G401 (cell line): Measurements from ENCODE around the gene DDAH2. TPM values are rescaled to one million over a fixed set of nuclear protein-coding genes. Genes with fewer than 3 reads are reported as not detected.

Experiments
- DNase-seq: peaks from one replicate; pipeline ENCODE4 v3.0.0-alpha.2; 2015; ENCODE audit warnings: low spot score
- in situ Hi-C: cut with HindIII; loops from 2 replicates; pipeline ENCODE4 v1.10.0; 2016; ENCODE audit warnings: low sequenced_read_pairs, mixed read lengths
- total RNA-seq: library from RNA; depleted of rRNA; stranded (reverse); fragments of >200 nt; shearing (Covaris generic); gene quantifications from 2 replicates; pipeline ENCODE4 v1.2.3, GENCODE V29; 2014

DDAH2 gene
- total RNA-seq, 1 experiment from 2014 or later = 183 TPM

DNA sequence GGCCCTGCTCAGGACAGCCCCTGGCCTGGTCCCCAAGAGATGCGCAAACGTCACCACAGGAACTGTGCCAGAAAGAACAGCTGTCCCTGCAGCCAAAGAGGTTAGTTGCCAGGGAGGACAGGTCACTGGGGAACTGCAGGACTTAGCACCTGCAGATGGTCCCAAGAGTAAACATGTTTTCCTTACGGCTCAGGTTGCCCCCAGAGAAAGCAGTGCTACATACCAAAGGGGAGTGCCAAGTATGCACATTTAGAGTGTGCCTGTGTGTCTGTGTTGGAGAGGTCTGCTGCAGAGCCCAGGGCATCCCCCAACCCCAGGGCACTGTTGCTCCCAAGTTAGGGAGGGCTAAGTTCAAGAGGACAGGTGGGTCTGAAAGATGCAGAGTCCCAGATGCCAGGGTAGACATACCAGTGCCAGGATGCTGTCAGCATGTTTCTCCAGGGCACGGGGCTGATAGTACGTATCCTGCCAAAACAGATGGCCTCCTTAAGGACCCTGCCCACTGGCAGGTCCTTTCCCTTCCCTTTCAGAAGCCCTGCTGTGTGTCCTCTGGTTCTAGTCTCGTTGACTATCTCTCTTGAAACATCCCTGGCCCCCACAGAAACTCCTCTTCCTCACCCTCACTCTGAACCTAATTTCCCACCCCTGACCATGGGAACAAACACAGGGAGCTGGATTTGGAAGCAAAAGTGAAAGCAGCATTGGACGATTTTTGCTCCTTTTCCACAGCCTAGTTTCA, 27.3 kb downstream of the DDAH2 start:
- in situ Hi-C loops = no loop called here

DNA sequence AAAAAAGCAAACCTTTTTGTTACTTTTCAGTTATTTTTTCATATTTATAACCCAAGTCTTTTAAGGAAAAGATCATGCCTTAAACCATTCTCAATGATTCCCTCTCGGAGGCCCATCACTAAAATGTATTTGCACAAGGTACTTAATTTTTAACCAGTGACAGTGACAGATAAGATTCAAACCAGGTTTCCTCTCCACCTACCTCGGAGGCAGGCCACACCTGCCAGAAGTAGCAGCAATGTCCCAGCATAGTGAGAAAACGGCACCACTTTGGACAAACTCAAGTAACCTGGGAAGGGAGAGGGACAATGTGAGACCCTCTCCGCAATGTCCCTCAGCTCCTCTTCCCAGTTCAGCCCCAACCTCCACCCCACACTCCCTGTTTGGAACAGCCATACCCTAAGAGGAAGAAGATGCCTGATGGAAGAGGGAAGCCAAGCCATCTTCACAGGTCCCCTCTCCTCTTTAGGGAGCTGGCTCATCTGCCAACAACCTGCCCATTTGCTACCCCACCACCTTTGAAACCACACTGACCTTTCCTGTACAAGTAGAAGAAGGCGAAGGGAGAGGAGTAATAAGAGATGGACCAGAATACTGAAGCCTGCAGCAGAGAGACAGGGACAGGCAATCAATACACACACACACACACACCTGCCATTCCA, 28.2 kb downstream of the DDAH2 start:
- in situ Hi-C loops = no loop called here
- DNase-seq = no peak

More for the DNA sequence above, 27.3 kb downstream of the DDAH2 start:
- DNase-seq = peak; percentile 19

DNA sequence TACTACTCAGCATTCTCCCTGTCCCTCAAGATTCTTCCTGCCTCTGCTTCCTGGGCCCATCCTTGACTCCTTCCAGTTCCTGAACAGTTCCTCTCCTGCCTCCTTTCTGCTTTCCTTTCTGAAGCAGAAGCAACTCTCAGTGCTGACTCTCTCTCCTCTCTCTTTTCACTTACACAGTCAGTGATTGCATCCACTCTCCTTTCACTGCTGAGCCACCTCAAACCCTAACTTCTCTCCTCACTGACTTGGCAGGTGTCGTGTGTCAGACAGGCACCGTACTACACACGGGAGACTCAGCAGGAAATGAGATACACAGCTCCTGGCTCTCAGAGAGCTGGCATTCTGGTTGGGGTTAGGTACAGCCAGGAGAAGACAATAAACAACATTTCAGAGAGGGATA, 31.5 kb downstream of the DDAH2 start:
- in situ Hi-C loops = no loop called here
- no peak for DNase-seq

DNA sequence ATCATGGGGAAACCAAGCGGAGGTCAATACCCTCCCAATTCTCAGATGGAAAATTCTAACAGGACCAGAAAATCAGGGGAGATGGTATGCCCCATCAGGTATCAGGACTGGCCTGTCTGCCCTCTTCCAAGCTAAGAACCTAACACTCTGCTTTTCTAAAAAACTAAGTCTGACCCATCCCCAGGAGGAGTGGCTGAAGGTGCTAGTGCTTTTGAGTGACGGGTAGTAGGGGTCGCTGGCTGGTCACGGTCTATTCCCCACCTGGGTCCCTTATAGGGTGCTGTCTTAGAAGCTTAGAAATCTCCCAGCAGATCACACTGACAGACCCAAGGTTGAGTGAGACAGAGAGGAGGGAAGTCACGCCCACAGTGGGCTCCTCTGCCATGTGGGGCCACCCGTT, 35.6 kb downstream of the DDAH2 start:
- in situ Hi-C loops = no loop called here

DNA sequence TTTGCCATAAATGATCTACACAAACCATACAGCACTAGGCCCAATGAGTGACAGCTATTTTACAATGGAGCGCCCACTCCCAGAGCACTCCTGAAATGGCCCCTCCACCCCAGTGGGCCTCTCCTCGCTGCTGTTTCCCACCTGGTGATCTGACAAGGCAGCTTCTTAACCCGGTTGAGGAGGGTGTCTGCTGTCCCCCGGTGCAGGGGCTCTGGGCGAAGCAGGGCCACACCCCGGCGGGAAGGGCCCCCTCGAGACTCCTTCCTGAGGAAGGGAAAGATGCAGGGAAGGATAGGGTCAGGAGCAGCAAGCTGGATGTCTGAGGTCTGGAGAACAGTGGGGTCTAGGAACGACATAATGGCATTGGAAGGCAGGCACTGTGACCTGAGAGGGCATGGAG, 36.2 kb downstream of the DDAH2 start:
- in situ Hi-C loops = no loop called here
- DNase-seq = no peak

More for the DNA sequence above, 35.6 kb downstream of the DDAH2 start:
- DNase-seq = no peak

DNA sequence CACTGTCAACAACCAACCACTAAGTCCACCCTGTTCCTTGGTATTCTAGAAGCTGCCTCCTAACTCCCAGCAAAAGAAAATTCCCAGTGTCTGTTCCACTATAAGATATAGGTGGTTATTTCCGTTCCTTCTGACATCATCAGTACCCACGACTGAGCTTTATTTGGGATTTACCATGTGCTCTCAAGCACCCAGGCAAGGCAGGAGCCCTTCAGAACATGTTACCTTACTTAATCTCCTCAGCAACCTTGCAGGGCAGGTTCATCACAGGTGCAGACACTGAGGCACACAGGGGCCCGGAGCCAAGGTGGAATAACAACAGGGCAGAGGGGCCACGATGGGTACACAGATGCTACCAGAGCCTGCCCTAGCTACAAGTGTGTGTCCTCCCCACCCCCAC, 36.7 kb downstream of the DDAH2 start:
- in situ Hi-C loops = no loop called here
- no peak for DNase-seq

DNA sequence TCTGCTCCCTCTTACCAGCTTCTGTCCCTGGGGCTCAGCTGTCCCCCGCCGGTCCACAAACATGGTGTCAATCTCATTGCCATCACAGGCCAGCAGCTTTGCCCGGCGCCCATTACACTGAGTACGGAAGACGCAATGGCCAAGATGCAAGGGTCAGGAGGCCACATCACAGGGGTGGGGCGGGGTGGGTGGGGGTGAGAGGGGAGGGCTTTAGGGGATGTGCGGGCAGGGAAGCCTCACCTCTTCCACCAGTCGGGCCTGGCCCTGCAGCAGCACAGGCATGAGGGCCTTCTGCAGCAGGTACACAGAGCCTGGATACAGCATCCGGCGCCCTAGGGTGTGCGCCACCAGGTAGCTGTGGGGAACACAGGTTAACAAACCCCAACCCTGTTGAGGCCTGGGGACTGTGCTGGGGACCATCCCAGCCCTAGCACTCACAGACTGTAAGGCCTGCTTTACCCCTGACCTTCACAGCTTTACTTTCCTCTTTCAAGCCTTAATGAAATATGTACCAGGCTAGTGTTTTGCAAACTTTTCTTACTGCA, 37.5 kb downstream of the DDAH2 start:
- in situ Hi-C loops = no loop called here
- no peak for DNase-seq

DNA sequence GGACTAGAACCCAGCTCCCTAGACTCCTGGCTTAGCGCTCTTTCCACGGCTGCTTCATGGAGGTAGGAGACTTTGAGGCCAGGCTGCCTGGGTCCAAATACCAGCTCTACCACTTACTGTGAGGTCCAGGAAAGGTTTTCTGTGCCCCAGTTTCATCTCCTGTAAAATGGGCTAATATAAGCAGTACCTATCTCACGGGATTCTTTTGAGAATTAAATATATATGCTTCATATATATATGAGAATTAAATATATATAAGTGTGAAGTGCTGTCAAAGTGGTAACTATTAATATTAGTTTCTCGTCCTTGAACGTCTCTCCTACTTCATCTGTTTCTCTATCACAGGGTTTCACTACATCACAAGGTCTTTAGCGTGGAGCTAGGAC, 38.0 kb downstream of the DDAH2 start:
- no peak for DNase-seq
- in situ Hi-C loops = no loop called here

DNA sequence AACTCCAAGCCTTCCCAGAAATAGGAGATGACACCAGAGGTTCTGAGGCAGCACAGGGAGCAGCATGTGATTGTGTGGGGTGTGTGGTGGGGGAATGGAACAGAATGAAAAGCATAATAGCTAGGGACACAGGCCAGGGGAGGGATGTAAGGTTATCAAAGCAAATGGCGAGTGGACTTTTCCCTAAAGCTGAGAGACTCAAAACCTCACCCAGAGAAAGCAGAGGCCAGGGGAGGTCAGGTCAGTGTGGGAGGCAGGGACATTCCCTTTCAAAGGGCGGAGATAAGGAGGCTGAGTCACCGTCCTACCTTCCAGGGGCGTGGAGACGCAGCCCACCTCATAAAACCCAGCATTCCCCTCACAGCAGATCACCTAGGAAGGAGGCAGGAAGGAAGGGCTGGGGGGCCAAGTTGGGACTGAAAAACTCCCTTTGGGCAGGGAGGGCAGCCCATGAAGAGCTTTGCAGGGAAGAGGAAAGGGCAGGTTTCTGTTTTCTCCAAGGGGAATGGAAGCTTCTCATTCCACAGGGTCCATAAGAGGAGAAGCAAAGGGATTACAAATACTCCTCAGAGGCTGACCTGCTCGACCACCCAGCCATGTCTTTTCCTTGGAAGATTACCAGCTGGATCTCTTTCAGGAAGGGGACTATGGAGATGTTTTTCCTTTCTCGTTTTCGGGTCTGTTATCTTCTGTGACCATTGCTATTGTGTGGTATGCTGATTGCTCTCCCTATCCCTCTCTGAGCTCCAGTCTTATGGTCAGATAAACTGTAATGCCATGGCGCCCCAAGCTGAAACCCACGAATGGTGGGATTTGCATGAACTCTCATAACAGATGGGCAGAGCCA, 38.6 kb downstream of the DDAH2 start:
- in situ Hi-C loops = no loop called here
- DNase-seq = no peak

DNA sequence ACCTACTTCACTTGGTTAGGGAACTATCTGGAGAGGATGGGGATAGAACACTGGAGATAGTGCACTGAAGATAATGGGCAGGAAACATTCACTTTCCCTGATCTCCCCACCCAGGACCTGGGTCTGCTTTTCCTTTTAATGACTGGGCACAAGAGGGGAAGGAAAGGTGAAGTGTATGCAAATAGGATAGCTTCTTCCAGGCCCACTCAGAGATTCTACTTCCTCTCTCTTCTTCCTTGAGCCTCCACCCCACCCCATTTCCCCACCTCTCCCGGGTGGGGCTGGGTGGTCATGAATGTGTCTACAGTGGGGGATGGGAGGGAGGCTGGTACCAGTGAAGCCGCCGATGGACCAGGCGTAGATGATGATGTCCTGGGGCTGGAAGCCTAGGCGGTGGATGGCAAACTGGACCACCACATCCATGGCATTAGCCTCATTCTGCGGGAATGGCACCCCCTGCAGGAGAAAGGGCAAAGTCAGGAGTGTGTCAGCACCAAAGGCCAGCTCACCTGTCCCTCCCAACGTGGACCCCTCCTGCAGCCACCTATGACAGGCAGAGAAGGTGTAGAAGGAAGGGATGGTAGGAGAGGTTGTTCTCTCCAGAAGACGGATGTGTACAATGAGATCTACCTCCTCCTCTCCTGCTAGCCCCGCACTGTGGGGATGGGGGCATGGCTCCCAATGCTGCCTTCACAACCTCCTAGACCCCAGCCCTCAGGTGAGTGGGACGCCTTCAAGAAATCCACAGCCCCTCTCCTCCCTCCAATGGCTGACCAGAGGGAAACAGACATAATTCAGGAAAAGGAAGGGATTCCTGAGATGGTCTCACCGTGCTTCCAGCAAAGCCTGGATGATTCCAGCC, 39.6 kb downstream of the DDAH2 start:
- no peak for DNase-seq
- in situ Hi-C loops = no loop called here

DNA sequence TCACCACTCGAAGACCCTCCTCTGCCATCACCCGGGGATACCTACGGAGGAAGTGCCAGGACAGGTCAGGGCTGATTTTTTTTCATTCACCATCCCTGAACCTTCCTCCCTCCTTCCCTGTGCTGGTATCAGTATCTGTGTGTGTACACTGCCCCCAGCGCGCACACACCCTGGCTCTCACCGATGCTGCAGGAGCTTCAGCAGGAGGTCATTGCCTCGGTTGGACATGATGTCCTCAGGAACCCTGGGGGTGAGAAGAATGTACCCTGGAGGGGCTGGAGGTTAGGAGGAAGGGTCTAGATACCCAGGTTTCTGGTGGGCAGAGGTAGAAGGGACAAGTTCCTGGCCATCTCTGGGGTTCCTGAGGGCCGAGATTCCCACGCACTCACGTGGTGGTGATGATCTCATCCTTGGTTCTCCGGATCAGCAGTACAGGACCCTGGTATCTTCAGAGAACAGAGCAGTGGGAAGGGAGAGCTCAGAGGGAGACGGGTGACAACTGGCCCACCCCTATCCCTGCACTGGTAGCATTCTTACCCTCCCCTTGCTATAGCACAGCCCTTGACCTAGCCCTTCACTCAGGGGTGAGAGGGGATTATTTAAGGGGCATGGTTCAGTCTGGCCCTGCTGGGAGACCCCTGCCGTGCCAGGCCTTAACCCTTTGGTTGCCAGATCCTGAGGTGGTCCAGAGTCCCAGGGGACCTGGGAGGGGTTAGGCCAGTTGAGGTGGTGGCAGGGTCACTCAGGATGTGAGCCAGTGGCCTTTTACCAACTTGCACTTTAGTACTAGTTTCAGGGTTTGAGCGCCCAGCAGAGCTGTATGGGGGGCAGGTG, 41.0 kb downstream of the DDAH2 start:
- DNase-seq = no peak
- in situ Hi-C loops = no loop called here

DNA sequence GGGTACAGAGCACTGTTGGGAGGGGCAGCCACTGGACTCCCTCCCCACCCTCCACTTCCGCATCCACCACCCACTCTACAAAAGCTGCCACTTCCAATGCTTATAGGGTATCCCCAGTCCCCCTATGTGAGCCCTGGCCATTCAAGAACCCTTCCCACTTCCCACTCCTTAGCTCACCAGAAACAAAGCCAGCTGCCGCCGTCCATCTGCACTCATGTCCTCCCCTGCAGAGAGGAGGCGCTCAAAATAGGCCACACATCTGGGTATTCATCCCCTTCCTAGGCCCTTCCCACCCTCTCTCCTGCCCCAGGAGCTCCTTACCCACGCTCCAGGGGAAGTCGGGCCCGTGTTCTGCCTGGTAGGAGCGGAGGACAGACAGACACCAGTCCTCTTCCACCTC, 41.8 kb downstream of the DDAH2 start:
- in situ Hi-C loops = no loop called here
- no peak for DNase-seq

DNA sequence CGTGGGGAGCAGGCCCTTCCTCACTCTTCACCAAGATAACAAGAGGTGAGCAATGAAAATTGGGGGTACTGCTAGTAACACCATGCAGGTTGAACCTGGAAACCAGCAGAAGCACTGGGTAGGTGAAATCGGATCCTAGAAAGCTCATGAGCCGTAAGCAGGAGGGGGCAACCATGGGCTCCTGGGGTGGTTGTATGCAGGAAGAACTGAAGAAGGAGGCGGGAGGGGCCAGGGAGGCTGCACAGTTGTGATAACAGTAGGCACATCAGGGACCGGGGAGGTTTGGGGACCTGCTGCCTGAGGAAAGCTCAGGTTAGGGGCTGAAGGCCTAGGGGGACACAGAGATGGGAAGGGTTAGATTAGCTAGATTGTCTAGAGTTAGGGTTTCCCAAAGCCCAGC, 42.6 kb downstream of the DDAH2 start:
- no peak for DNase-seq
- in situ Hi-C loops = no loop called here

DNA sequence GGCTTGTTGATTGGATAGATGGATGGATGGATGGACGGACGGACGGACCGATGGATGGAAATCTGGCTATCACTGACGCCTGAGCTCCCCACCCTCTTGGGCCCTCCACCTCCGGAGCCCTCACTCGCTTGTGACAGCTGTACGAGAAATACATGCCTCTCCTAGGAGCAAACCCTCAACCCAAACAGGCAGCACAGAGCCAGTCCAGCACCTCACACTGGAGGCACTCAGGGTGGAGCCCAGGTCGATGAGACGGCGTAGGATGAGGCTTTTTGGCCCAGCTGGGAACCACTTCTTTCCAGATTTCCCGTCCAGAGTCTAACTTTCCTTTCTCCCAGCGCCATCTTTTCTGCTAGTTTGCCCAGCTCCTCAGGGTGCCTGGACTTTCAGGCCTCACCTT, 45.5 kb downstream of the DDAH2 start:
- no peak for DNase-seq
- in situ Hi-C loops = no loop called here

DNA sequence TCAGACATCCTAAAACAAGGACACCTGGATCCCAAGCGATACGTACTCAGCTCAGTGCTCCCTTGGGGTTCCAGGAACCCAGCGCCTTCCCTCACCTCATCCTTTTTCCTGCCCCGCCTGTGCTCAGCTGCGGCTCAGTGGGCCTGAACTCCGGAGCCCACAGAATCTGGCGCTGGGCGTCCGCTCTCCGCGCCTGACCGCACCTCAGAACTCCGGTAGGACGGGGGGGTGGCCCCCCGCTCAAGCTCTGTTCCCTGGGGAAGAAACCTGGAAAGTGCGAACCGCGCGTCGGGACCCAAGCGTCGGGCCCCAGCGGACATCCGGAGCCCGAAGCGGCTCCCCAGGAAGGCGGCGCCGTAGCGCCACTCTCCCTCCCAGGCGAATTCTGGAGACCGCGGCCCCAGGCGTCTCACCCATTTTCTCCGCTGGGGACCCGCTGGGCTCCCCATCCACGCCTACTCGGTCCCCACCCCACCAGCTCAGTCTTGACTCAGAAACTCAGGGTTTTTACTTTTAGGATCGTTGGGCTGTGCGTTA, 47.9 kb downstream of the DDAH2 start:
- DNase-seq = no peak
- in situ Hi-C loops = no loop called here

DNA sequence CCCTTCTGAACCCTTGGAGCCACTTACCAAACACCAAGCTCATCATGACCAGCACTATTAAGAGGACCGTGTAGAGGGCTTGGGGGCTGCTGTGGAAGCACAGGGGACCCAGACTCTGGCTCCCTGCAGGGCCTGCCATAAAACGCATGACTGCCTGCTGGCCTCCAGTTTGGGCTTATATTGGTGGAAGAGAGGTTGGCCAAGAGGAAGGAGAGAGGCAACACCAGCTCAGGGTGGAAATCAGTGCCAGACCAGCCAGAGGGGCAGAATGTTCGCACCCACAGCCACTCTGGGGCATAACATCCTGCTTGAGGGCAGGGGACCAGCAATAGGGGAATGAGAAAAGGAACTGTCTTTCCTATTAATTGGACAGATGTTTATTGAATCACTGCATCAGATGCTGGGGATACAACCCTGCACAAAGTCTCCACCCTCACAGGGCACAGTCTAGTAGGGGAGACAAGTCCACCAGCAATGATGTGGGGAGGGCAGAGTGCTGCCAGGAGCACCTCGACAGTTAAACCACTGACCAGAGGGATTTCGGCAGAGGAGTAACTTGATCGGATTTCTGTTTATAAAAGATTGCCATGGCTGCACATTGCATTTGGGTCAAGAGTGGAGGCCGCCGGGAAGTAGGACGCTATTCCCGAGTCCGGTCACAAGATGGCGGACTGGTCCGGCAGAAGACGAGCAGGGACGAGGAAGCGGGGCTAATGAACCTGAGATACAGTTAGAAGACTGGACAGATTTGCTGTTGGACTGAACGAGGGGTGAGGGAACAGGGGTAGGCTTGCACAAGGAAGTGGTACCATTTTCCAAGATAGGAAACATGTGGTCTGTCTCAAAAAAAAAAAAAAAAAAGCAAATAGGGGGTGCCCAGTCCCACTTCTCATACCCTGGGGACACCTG, 48.6 kb downstream of the DDAH2 start, which contains the start of gene LY6G5C:
TSS of gene LY6G5C (minus strand) at position 842 of the 909 bp plus-strand sequence. CDS start at position 148, 694 bp downstream.
- peak; percentile 88 for DNase-seq
- in situ Hi-C loops = no loop called here

DNA sequence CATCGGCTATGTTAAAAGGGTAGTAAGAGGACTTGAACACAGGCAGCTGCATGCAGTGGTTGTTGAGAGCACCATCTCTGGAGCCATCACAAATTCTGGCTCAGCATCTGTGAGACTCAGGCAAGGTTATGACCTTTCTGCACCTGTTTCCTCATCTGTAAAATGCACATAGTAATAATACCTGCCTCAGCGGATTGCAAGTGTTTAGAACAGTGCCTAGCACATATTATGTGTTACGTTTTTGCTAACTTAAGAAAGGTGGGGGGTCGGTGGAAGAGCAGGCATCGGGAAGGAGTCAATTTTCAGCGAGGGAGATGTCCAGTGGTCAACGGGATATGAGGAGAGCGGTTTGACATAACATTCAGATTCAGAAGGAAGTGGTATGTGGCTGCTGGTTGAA, 51.1 kb downstream of the DDAH2 start:
- in situ Hi-C loops = no loop called here
- no peak for DNase-seq
